OCI-LY7 (cell line): Measurements from ENCODE around the gene SLC35A3. TPM values are rescaled to one million over a fixed set of nuclear protein-coding genes. Genes with fewer than 3 reads are reported as not detected.
"Not testable (repeated sequence)": the region's sequence is repeated elsewhere in the genome, so short reads cannot be mapped to it uniquely, and the experiment has no call there.

Source experiments
- BruUV-seq: library from RNA; stranded (reverse); fragments of 400-500 nt; replicated peaks from 2 replicates; lab custom pipeline; 2021; lab: Mats Ljungman, UMichigan
- CTCF ChIA-PET: fragments of 300-600 bp; sonication (Branson Sonifier 250); formaldehyde crosslinking; loops from one replicate; lab custom pipeline; 2022; ENCODE audit warnings: antibody characterized with exemption; ENCODE audit not compliant: unreplicated experiment; lab: Charles Lee
- POLR2A ChIA-PET: fragments of 300-600 bp; sonication (Branson Sonifier 250); formaldehyde crosslinking; loops from one replicate; lab custom pipeline; 2022; ENCODE audit warnings: antibody characterized with exemption; lab: Charles Lee
- DNase-seq: peaks from one replicate; pipeline ENCODE4 v3.0.0-alpha.2; 2015; ENCODE audit warnings: low spot score
- H2AFZ ChIP-seq: fragments of 200-600 bp; sonication (generic), shearing (Covaris generic); 2 replicates; pipeline ENCODE4 v1.6.1; 2014; ENCODE audit warnings: mild to moderate bottlenecking, antibody characterized with exemption, low read length, moderate library complexity
- H3K27ac ChIP-seq: fragments of 200-600 bp; sonication (generic); 2 replicates; pipeline ENCODE4 v1.5.1; 2014; ENCODE audit warnings: mixed run types, low read depth, mild to moderate bottlenecking, moderate library complexity, low read length, inconsistent platforms; ENCODE audit not compliant: poor library complexity, severe bottlenecking
- H3K36me3 ChIP-seq: fragments of 200-600 bp; sonication (generic); 2 replicates; pipeline ENCODE4 v1.6.1; 2014; ENCODE audit warnings: mild to moderate bottlenecking, antibody characterized with exemption, low read length, moderate library complexity, mixed read lengths; ENCODE audit not compliant: insufficient read depth
- H3K4me1 ChIP-seq: fragments of 200-600 bp; sonication (generic); 2 replicates; pipeline ENCODE4 v1.5.1; 2014; ENCODE audit warnings: mild to moderate bottlenecking, low read length; ENCODE audit not compliant: insufficient read depth, poor library complexity, severe bottlenecking
- H3K4me2 ChIP-seq: fragments of 200-600 bp; sonication (generic); 2 replicates; pipeline ENCODE4 v1.6.1; 2014; ENCODE audit warnings: mild to moderate bottlenecking, low read length
- H3K4me3 ChIP-seq: fragments of 200-600 bp; sonication (generic); 2 replicates; pipeline ENCODE4 v1.5.1; 2014; ENCODE audit warnings: mild to moderate bottlenecking, low read depth, low read length; ENCODE audit not compliant: poor library complexity, severe bottlenecking
- H3K79me2 ChIP-seq: fragments of 200-600 bp; sonication (generic); 2 replicates; pipeline ENCODE4 v1.6.1; 2016; ENCODE audit warnings: low read depth, mild to moderate bottlenecking, low read length, moderate library complexity, mixed read lengths; ENCODE audit not compliant: insufficient read depth
- H3K9me2 ChIP-seq: fragments of 200-600 bp; sonication (generic); 2 replicates; pipeline ENCODE4 v1.6.1; 2016; ENCODE audit warnings: mild to moderate bottlenecking, low read length, mixed read lengths; ENCODE audit not compliant: insufficient read depth
- H3K9me3 ChIP-seq: fragments of 200-600 bp; sonication (generic); 2 replicates; pipeline ENCODE4 v1.6.1; 2014; ENCODE audit warnings: mild to moderate bottlenecking, mixed run types, low read length, mixed read lengths
- H4K20me1 ChIP-seq: fragments of 200-600 bp; sonication (generic); 2 replicates; pipeline ENCODE4 v1.6.1; 2014; ENCODE audit warnings: mild to moderate bottlenecking, antibody characterized with exemption, low read length, moderate library complexity, mixed read lengths; ENCODE audit not compliant: insufficient read depth
- CTCF ChIP-seq: fragments of 200-600 bp; sonication (generic); conservative IDR thresholded peaks from 2 replicates; pipeline ENCODE4 v1.5.1; 2014; ENCODE audit warnings: mild to moderate bottlenecking, antibody characterized with exemption, low read length, moderate library complexity, mixed read lengths
- EZH2phosphoT487 ChIP-seq: fragments of 200-600 bp; sonication (generic); IDR thresholded peaks from 2 replicates; pipeline ENCODE4 v1.6.1; 2018; ENCODE audit warnings: low read depth, borderline replicate concordance, mild to moderate bottlenecking, mixed run types, antibody characterized with exemption, low read length, moderate library complexity, mixed read lengths
- intact Hi-C: fragments of 100-400 bp; cut with micrococcal nuclease; formaldehyde crosslinking; loops from one replicate; pipeline ENCODE4 v1.10.0; 2022; ENCODE audit not compliant: unreplicated experiment
- total RNA-seq, 2 experiments: library from RNA; depleted of rRNA in 1 of 2; stranded (reverse); fragments of >200 nt in 1 of 2; shearing (Covaris generic) in 1 of 2; gene quantifications; 2 replicates each; pipeline ENCODE4 v1.2.3, GENCODE V29; 2014 to 2022

Gene SLC35A3
- total RNA-seq, 2 experiments from 2014 or later = 24.8 to 26.8 TPM

GRCh38 chr1:100039591-100039990, 69.8 kb downstream of the SLC35A3 start:
- Histone ChIP-seq H3K9me3 (peaks cover 8% of the 10 kb centered on the region; the same call in 1 of the 2 replicates), H3K4me2 (peak overlapping the region; percentile 88), H4K20me1 (peaks cover 32% of the 10 kb centered on the region), H3K4me3 (peak overlapping the region; percentile 78), H3K79me2 (peaks cover 77% of the 10 kb centered on the region), H3K27ac (peak overlapping the region; percentile 84), H3K4me1 (peaks cover 50% of the 10 kb centered on the region), H2AFZ (no peak overlapping the region), H3K9me2 (no peaks in the 10 kb centered on the region), H3K36me3 (peaks cover 35% of the 10 kb centered on the region)
- CTCF ChIA-PET = no interaction called here
- TF ChIP-seq CTCF (no peak), EZH2phosphoT487 (no peak)
- intact Hi-C loops = loop anchor here (2.0 to 10.0 kb wide), 5 partner anchors 71 to 855 kb away; partner anchors contain the start of genes CDC14A, EXTL2, SLC30A7 and SLC35A3
- no peak for DNase-seq
- no TSS peak for BruUV-seq
- POLR2A ChIA-PET = interaction anchor here (0.5 to 1.7 kb wide), 9 partner anchors 12 to 871 kb away, joined by 3 to 7 read pairs (median 3); partner anchors contain the start of genes CDC14A and SLC35A3

GRCh38 chr1:100045206-100045605, 75.4 kb downstream of the SLC35A3 start:
- Histone ChIP-seq H4K20me1 (peaks cover 50% of the 10 kb centered on the region; the same call in 1 of the 2 replicates), H3K4me3 (no peak overlapping the region), H2AFZ (no peak overlapping the region), H3K36me3 (peaks cover 52% of the 10 kb centered on the region), H3K9me3 (peaks cover 20% of the 10 kb centered on the region), H3K27ac (no peak overlapping the region), H3K9me2 (no peaks in the 10 kb centered on the region), H3K4me2 (no peak overlapping the region), H3K4me1 (peaks cover 69% of the 10 kb centered on the region), H3K79me2 (peaks cover 100% of the 10 kb centered on the region)
- intact Hi-C loops = no loop called here
- TF ChIP-seq CTCF (no peak), EZH2phosphoT487 (no peak)
- TSS peak; percentile 17 for BruUV-seq
- ChIA-PET CTCF (no interaction called here), POLR2A (interaction anchor here (1.0 kb wide), 1 partner anchor 8 kb away, joined by 3 read pairs; no protein-coding TSS in a partner anchor)
- DNase-seq = no peak

GRCh38 chr1:100047235-100047708, 77.5 kb downstream of the SLC35A3 start:
- Histone ChIP-seq H3K36me3 (peaks cover 63% of the 10 kb centered on the region), H3K27ac (peak overlapping the region; percentile 58), H3K4me3 (peak overlapping the region; percentile 53), H3K9me3 (peaks cover 20% of the 10 kb centered on the region), H4K20me1 (peaks cover 30% of the 10 kb centered on the region; the same call in 1 of the 2 replicates), H3K79me2 (peaks cover 99% of the 10 kb centered on the region), H3K4me1 (peaks cover 51% of the 10 kb centered on the region), H3K4me2 (peak overlapping the region; percentile 69)
- CTCF ChIA-PET, H3K9me2 ChIP-seq, H2AFZ ChIP-seq, BruUV-seq, DNase-seq, intact Hi-C loops: not testable (repeated sequence)
- POLR2A ChIA-PET = interaction anchor here (0.6 to 1.4 kb wide), 3 partner anchors 9 to 407 kb away, joined by 3 to 8 read pairs (median 5); no protein-coding TSS in a partner anchor
